Gastrocnemius medialis (tissue), 4 donors: ENCODE data around the gene FARS2. TPM values are rescaled to one million over a fixed set of nuclear protein-coding genes. Genes with fewer than 3 reads are reported as not detected.

ENCODE experiments used
- ATAC-seq, 2 donors: fragments of 150-250 bp; one replicate each; pipeline ENCODE4 v1.9.1; 2016
- DNase-seq, 2 donors: peaks; one replicate each; pipeline ENCODE4 v3.0.0-alpha.2; 2019
- H3K27ac ChIP-seq, 4 donors: fragments of 200-600 bp; sonication (generic); 1 replicate in 1 of 4; 2 replicates in 3 of 4; pipeline ENCODE4 v1.5.1; 2016 to 2018; ENCODE audit warnings: mild to moderate bottlenecking in 2 of 4, moderate library complexity in 1 of 4
- H3K27me3 ChIP-seq, 3 donors: fragments of 200-600 bp; sonication (generic) in 2 of 3; 1 replicate in 1 of 3; 2 replicates in 2 of 3; pipeline versions ENCODE4 v1.5.1 to v1.6.0; 2016 to 2019; ENCODE audit warnings: mild to moderate bottlenecking in 1 of 3, moderate library complexity in 1 of 3
- H3K36me3 ChIP-seq, 2 donors: fragments of 200-600 bp; sonication (generic) in 1 of 2; one replicate each; pipeline ENCODE4 v1.5.1; 2017 to 2018
- H3K4me1 ChIP-seq, 2 donors: fragments of 200-600 bp; sonication (generic) in 1 of 2; one replicate each; pipeline ENCODE4 v1.5.1; 2016 to 2017; ENCODE audit warnings: mild to moderate bottlenecking in 2 of 2
- H3K4me3 ChIP-seq, 4 donors: fragments of 200-600 bp; sonication (generic) in 3 of 4; 1 replicate in 1 of 4; 2 replicates in 3 of 4; pipeline ENCODE4 v1.5.1; 2016 to 2019; ENCODE audit warnings: mild to moderate bottlenecking in 2 of 4
- H3K9me3 ChIP-seq, 3 donors: fragments of 200-600 bp; sonication (generic) in 2 of 3; 1 replicate in 1 of 3; 2 replicates in 2 of 3; pipeline ENCODE4 v1.5.1; 2016 to 2019
- POLR2A ChIP-seq, 2 donors: fragments of 450-650 bp; IDR thresholded peaks; one replicate each; pipeline ENCODE4 v1.6.1; 2017; ENCODE audit warnings: antibody characterized with exemption in 2 of 2, mild to moderate bottlenecking in 2 of 2, moderate library complexity in 2 of 2
- in situ Hi-C, 4 donors: fragments of 200-750 bp; cut with MboI; loops; one replicate each; pipeline versions ENCODE4 v1.15.0 to v1.8.0; 2017; ENCODE audit warnings: low sequenced_read_pairs in 4 of 4
- intact Hi-C: fragments of 100-400 bp; cut with DNase I; formaldehyde crosslinking; loops from one replicate; pipeline ENCODE4 v1.15.1; 2023; ENCODE audit warnings: low total_unique reads
- total RNA-seq, 4 donors: library from RNA; depleted of rRNA; stranded (reverse); fragments of >200 nt; gene quantifications; one replicate each; pipeline versions ENCODE4 v1.1.0 to v1.2.3, GENCODE V29; 2016
- TF ChIP-seq, protein P1 (sequence below), 5 experiments: fragments of 450-650 bp in 3 of 5; fragments of 200-600 bp in 2 of 5; sonication (generic) in 2 of 5; IDR thresholded peaks in 4 of 5; conservative IDR thresholded peaks in 1 of 5; 1 replicate in 4 of 5; 2 replicates in 1 of 5; pipeline ENCODE4 v1.5.1; 2016 to 2019; ENCODE audit warnings: antibody characterized with exemption in 5 of 5, mild to moderate bottlenecking in 3 of 5, moderate library complexity in 3 of 5

FARS2 gene
- total RNA-seq, 4 donors from 2014 or later = 13.6 to 24.0 (median 15.8) TPM

DNA sequence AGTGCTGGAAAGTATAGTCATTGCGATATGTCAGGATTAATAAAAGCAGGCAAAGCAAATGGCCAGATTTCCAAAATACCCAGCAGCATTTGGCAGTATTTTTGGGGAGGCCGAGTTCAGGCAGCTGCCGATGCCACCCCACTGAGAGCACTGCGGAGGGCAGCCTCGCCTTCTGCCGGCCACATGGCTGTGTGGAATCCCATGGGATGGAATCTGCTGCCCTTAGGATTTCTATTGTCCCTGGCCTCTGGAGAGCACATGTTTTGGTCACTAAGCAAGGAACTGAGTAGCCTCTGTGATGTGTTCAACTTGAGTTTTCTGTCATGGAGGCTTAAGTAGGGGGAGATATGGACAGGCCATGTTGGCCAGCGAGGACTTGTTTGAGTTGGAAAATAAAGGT is 123.0 kb downstream of the FARS2 start:
- Histone ChIP-seq H3K4me1 (peaks cover 2 to 9% of the 10 kb centered on the region in 2 donors), H3K27me3 (no peaks in the 10 kb centered on the region), H3K9me3 (no peaks in the 10 kb centered on the region), H3K36me3 (no peaks in the 10 kb centered on the region), H3K4me3 (no peak overlapping the region), H3K27ac (no peak overlapping the region)
- TF ChIP-seq POLR2A (IDR thresholded peaks at IDR 0.05) = no peak
- TF ChIP-seq, protein P1, sequence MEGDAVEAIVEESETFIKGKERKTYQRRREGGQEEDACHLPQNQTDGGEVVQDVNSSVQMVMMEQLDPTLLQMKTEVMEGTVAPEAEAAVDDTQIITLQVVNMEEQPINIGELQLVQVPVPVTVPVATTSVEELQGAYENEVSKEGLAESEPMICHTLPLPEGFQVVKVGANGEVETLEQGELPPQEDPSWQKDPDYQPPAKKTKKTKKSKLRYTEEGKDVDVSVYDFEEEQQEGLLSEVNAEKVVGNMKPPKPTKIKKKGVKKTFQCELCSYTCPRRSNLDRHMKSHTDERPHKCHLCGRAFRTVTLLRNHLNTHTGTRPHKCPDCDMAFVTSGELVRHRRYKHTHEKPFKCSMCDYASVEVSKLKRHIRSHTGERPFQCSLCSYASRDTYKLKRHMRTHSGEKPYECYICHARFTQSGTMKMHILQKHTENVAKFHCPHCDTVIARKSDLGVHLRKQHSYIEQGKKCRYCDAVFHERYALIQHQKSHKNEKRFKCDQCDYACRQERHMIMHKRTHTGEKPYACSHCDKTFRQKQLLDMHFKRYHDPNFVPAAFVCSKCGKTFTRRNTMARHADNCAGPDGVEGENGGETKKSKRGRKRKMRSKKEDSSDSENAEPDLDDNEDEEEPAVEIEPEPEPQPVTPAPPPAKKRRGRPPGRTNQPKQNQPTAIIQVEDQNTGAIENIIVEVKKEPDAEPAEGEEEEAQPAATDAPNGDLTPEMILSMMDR (IDR thresholded peaks at IDR 0.05 in 4 of 5, conservative IDR thresholded peaks at IDR 0.05 in 1 of 5) = no peak
- no peak for ATAC-seq
- intact Hi-C loops (no loop called here), in situ Hi-C loops (loop anchor here in 1 of 4 donors (25.0 kb wide), 1 partner anchor 247 kb away; no protein-coding TSS in a partner anchor)
- no peak for DNase-seq

DNA sequence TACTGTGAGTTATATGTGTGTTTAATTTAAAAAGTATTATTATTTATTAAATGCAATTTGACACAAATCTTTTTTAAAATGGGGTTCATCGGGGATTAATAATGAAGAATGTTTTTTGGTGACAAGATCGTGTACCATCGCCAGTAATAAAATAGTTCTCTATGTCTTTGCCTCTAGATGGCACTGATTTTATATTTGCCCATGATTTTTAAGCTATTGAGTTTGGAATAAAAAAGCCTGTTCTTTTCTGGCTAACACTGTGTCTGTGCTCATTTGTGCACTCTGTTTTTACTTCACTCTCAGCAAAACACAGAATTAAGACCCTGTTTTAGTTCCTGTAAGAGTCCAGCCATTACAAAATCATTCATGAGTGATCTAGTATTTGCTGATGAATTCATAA is 127.0 kb downstream of the FARS2 start:
- no peaks in the 10 kb centered on the region for H3K36me3 ChIP-seq
- in situ Hi-C loops = loop anchor here in 1 of 4 donors (25.0 kb wide), 1 partner anchor 251 kb away; no protein-coding TSS in a partner anchor
- ATAC-seq (no peak), DNase-seq (no peak)
- peaks cover 21 to 22% of the 10 kb centered on the region in 2 donors for H3K4me1 ChIP-seq
- intact Hi-C loops = loop anchor here (5.0 kb wide), 1 partner anchor 71 kb away; no protein-coding TSS in a partner anchor
- no peaks in the 10 kb centered on the region for H3K9me3 ChIP-seq
- no peak overlapping the region for H3K4me3 ChIP-seq
- H3K27me3 ChIP-seq = no peaks in the 10 kb centered on the region
- no peak for TF ChIP-seq POLR2A (IDR thresholded peaks at IDR 0.05)
- no peak overlapping the region for H3K27ac ChIP-seq

DNA sequence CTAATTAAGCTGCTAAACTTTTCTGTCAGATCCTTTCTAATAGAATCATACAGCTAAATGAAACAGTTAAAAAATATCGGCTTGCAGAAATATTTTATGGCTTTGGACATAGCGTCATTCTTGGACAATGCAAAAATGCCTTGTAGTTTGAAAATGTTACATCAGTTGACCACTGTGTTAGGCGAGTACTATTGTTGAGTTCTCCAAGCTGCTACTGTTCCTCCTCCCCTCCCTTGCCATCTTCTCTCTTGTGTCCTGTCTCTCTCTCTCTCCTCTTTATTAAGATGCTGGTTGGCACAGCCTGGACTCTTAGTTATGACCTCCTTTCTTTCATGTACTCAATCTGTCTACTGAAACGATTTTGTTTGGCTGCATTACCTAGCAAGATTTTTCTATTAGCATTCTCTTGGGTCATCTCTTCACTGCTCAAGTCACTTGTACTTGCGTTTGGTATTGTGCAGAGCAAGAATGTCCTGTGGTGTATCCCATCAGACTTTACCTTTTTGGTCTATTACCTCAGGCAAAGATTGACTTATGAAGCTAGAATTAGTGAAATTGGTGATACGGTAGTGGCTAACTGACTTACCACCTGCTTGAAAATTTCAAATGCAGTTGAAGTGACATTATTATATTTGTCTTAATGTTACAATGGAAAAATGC is 127.9 kb downstream of the FARS2 start:
- Histone ChIP-seq H3K27ac (peak overlapping the region in 2 of 4 donors; percentile 47 to 55), H3K27me3 (no peaks in the 10 kb centered on the region), H3K9me3 (no peaks in the 10 kb centered on the region), H3K4me1 (peaks cover 21 to 22% of the 10 kb centered on the region in 2 donors), H3K4me3 (no peak overlapping the region), H3K36me3 (no peaks in the 10 kb centered on the region)
- peak; percentile 40 to 60 for ATAC-seq
- TF ChIP-seq POLR2A (IDR thresholded peaks at IDR 0.05) = no peak
- TF ChIP-seq, protein P1 (IDR thresholded peaks at IDR 0.05 in 4 of 5, conservative IDR thresholded peaks at IDR 0.05 in 1 of 5) = no peak
- no peak for DNase-seq
- intact Hi-C loops = loop anchor here (5.0 kb wide), 1 partner anchor 72 kb away; no protein-coding TSS in a partner anchor
- in situ Hi-C loops = loop anchor here in 1 of 4 donors (25.0 kb wide), 1 partner anchor 252 kb away; no protein-coding TSS in a partner anchor

DNA sequence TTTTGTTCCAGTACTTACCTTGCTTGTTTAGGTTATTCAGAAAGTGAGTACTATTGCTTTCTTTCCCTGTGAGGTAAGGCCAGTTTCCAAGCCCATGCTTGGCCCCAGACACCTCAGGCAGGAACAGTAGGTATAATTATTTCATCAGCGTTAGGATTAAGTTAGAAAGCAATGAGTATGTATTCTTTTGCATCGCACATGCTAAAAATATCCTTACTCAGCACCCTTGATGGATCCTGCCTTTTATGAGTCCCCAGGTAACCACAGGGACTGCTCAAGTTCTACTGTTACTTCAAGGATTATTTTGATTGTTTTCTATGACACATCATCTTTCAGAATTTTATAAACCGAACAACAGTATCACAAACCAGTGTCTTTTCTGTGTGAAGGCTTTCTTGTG is 128.9 kb downstream of the FARS2 start:
- intact Hi-C loops (no loop called here), in situ Hi-C loops (loop anchor here in 2 of 4 donors (10.0 to 25.0 kb wide), 2 partner anchors 245 to 253 kb away; no protein-coding TSS in a partner anchor)
- H3K27ac ChIP-seq = peak overlapping the region in 2 of 4 donors; percentile 37 to 39

DNA sequence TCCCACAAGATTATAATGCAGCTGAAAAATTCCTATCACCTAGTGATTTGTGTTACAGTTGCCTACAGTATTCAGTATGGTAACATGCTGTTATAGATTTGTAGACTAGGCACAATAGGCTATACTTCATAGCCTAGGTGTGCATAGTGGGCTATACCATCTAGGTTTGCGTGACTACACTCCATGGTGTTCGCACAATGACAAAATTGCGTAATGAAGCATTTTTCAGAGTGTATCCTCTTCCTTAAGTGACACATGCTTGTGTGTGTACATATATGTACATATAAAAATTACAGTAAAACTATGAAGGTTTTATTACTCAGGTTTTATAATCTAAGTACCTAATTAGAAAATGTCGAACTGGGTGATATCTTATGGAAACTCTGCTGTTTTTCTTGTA is 133.0 kb downstream of the FARS2 start:
- DNase-seq (no peak), ATAC-seq (no peak)
- Histone ChIP-seq H3K4me1 (peaks cover 13 to 19% of the 10 kb centered on the region in 2 donors), H3K27me3 (no peaks in the 10 kb centered on the region), H3K36me3 (no peaks in the 10 kb centered on the region), H3K27ac (no peak overlapping the region), H3K4me3 (no peak overlapping the region), H3K9me3 (no peaks in the 10 kb centered on the region)
- TF ChIP-seq, protein P1 (IDR thresholded peaks at IDR 0.05 in 4 of 5, conservative IDR thresholded peaks at IDR 0.05 in 1 of 5) = no peak
- no peak for TF ChIP-seq POLR2A (IDR thresholded peaks at IDR 0.05)
- intact Hi-C loops (no loop called here), in situ Hi-C loops (loop anchor here in 2 of 4 donors (10.0 to 25.0 kb wide), 2 partner anchors 249 to 257 kb away; no protein-coding TSS in a partner anchor)

More for the DNA sequence above, 128.9 kb downstream of the FARS2 start:
- DNase-seq = no peak
- no peak overlapping the region for H3K4me3 ChIP-seq
- H3K36me3 ChIP-seq = no peaks in the 10 kb centered on the region
- peaks cover 21 to 22% of the 10 kb centered on the region in 2 donors for H3K4me1 ChIP-seq
- H3K9me3 ChIP-seq = no peaks in the 10 kb centered on the region
- no peaks in the 10 kb centered on the region for H3K27me3 ChIP-seq
- TF ChIP-seq POLR2A (IDR thresholded peaks at IDR 0.05) = no peak
- TF ChIP-seq, protein P1 (IDR thresholded peaks at IDR 0.05 in 4 of 5, conservative IDR thresholded peaks at IDR 0.05 in 1 of 5) = no peak
- peak in 1 of 2 donors; percentile 44 for ATAC-seq
